Heart left ventricle (tissue), 13 donors: Measurements from ENCODE around the gene SPG11.

Experiments used
- CTCF ChIP-seq, 12 donors: fragments of 200-600 bp; sonication (generic) in 4 of 12; IDR thresholded peaks; one replicate each; pipeline versions ENCODE4 v1.5.0 to v1.8.0; 2018 to 2022; ENCODE audit warnings: antibody characterized with exemption in 12 of 12, mild to moderate bottlenecking in 5 of 12
- POLR2A ChIP-seq, 2 donors: fragments of 450-650 bp; IDR thresholded peaks; one replicate each; pipeline ENCODE4 v1.6.1; 2017; ENCODE audit warnings: antibody characterized with exemption in 2 of 2, mild to moderate bottlenecking in 2 of 2, moderate library complexity in 2 of 2
- donor health status: ischemic (EF 13 %, LVEDD 7.1; RV severe dilation, severe dysfunction).
- donor health status: DM: no; HTN: yes; CAD: no.
- donor health status: DM: no; HTN: no; CAD: no.
- donor health status: ischemic (EF 25% LVEDD 6.9; RV normal size, moderate dysfunction).
- donor health status: ischemic (EF 25% LVEDD 5.7; RV mildly dilated, moderate dysfunction).
- donor health status: ischemic (EF 35%, LVEDD 5.7; RV mildly dilated, moderate dysfunction).
- donor health status: nonischemic (EF 11% LVEDD 7.7; RV severe dilation, severe dysfunction).
- donor health status: DM: yes; HTN: yes; CAD: no.
- donor health status: PGD.
- donor health status: ischemic (EF 29% LVEDD 5.4; RV normal size, mild dysfunction).
- donor health status: nonischemic (EF 23%, LVEDD 6.1; RV moderate dilation, normal function).

- TF ChIP-seq CTCF (IDR thresholded peaks at IDR 0.05) (no peak), POLR2A (IDR thresholded peaks at IDR 0.05) (no peak)
Observed at GRCh38 chr15:44706401-44706800, 42.9 kb upstream of the SPG11 start.
